AG04449 (cell line): Measurements from ENCODE around the gene N4BP2L1.
"Not testable (repeated sequence)": the region's sequence is repeated elsewhere in the genome, so short reads cannot be mapped to it uniquely, and the experiment has no call there.

Experiments
- CTCF ChIA-PET: fragments of 350-600 bp; formaldehyde crosslinking; extraction: SDS; loops from one replicate; lab custom pipeline; 2021; ENCODE audit warnings: antibody characterized with exemption; lab: Yijun Ruan, JAX
- POLR2A ChIA-PET: fragments of 400-600, 350-600 bp; formaldehyde crosslinking; extraction: SDS; loops from one replicate; lab custom pipeline; 2020; ENCODE audit warnings: antibody characterized with exemption, inconsistent platforms; lab: Yijun Ruan, JAX
- DNase-seq: peaks from one replicate; pipeline ENCODE4 v3.0.0-alpha.2; 2010; ENCODE audit warnings: low read depth, low spot score
- H3K4me3 ChIP-seq: 2 replicates; pipeline ENCODE4 v1.5.1; 2011; ENCODE audit warnings: low read depth, mild to moderate bottlenecking, control low read depth, low read length
- TF ChIP-seq, protein P1 (sequence below): IDR thresholded peaks from one replicate; pipeline ENCODE4 v1.5.1; 2011; ENCODE audit warnings: mild to moderate bottlenecking, moderate library complexity, low read length, control low read depth, inconsistent platforms; ENCODE audit not compliant: insufficient read depth; ENCODE audit errors: missing control alignments

The N4BP2L1 gene

DNA sequence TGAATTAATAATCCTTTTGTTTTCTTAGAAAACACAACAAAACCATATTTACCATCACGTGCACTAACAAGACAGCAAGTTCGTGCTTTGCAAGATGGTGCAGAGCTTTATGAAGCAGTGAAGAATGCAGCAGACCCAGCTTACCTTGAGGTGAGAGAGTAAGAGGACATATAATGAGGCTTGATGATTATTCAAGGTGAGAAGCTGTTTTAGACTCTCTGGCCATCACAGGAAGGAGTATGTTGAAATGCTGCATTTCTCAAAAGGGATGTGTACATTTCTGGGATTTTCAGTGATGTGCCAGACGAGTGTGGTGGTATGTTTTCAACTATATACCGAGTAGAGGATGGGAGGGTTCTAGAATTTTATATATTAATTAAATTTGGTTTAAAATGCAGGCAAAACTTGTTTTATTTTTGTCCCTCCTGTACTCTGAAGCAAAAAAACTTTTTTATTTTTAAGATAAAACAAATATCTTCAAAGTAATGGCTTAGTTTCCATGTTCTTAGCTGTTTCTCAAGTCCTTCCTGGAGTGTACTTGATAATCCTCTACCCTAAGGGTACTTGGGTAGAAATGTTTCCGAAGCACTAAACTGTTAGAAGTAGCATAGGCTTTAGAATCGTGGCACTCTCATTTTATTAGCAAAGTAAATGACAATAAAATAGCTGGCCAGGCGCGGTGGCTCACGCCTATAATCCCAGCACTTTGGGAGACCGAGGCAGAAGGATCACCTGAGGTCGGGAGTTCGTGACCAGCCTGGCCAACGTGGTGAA lies 51.1 kb downstream of the N4BP2L1 start:
- CTCF ChIA-PET: interaction anchor here (1.6 to 2.1 kb wide), 2 partner anchors 32 to 205 kb away, joined by 4 to 5 read pairs; no protein-coding TSS in a partner anchor

DNA sequence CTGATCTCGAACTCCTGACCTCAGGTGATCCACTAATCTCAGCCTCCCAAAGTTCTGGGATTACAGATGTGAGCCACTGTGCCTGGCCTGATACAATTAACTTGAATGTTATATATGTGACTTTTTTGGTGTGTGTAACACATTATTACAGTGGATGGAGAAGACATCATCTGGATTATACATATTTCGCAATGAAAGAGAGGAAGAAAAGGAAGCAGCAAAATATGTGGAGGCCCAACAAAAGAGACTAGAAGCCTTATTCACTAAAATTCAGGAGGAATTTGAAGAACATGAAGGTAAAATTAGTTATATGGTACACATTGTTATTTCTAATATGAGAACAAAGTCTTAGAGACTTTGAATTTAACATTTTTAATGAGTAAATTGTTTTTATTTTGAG lies 57.1 kb downstream of the N4BP2L1 start:
- DNase-seq: no peak
- ChIA-PET POLR2A (no interaction called here), CTCF (no interaction called here)
- TF ChIP-seq, protein P1, sequence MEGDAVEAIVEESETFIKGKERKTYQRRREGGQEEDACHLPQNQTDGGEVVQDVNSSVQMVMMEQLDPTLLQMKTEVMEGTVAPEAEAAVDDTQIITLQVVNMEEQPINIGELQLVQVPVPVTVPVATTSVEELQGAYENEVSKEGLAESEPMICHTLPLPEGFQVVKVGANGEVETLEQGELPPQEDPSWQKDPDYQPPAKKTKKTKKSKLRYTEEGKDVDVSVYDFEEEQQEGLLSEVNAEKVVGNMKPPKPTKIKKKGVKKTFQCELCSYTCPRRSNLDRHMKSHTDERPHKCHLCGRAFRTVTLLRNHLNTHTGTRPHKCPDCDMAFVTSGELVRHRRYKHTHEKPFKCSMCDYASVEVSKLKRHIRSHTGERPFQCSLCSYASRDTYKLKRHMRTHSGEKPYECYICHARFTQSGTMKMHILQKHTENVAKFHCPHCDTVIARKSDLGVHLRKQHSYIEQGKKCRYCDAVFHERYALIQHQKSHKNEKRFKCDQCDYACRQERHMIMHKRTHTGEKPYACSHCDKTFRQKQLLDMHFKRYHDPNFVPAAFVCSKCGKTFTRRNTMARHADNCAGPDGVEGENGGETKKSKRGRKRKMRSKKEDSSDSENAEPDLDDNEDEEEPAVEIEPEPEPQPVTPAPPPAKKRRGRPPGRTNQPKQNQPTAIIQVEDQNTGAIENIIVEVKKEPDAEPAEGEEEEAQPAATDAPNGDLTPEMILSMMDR: no peak
- no peak overlapping the region for H3K4me3 ChIP-seq

More for the DNA sequence above, 51.1 kb downstream of the N4BP2L1 start:
- POLR2A ChIA-PET: no interaction called here
- TF ChIP-seq, protein P1: no peak
- no peak overlapping the region for H3K4me3 ChIP-seq
- no peak for DNase-seq

DNA sequence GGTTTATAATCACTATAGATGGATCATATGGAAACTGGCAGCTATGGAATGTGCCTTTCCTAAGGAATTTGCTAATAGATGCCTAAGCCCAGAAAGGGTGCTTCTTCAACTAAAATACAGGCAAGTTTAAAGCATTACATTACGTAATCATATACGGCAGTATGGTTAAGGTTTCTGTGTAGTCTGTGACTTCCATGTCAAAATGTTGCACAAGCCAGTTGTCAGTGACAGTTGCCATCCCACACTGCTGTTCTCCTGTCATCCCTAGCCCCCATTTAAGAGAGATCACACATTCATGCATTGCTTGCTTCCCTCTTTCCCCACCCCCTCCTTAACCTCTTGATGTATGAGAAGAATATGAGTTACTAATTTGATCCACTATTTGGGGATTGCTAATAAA lies 65.4 kb downstream of the N4BP2L1 start:
- TF ChIP-seq, protein P1: no peak
- DNase-seq: no peak
- ChIA-PET CTCF (interaction anchor here (1.4 kb wide), 1 partner anchor 11 kb away, joined by 3 read pairs; no protein-coding TSS in a partner anchor), POLR2A (no interaction called here)
- no peak overlapping the region for H3K4me3 ChIP-seq

DNA sequence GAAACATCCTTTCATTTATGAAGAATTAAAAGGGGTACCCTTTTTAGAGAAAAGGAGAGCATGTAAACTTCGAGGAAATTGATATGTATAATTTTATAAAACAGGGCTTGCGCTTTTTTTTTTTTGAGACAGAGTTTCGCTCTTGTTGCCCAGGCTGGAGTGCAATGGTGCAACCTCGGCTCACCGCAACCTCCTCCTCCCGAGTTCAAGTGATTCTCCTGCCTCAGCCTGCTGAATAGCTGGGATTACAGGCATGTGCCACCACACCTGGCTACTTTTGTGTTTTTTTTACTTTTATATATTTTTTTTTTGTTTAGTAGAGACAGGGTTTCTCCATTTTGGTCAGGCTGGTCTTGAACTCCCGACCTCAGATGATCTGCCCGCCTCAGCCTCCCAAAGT lies 72.0 kb downstream of the N4BP2L1 start:
- POLR2A ChIA-PET: interaction anchor here (0.7 kb wide), 1 partner anchor 72 kb away, joined by 5 read pairs; the partner anchor contains the start of gene N4BP2L1
- CTCF ChIA-PET: not testable (repeated sequence)

DNA sequence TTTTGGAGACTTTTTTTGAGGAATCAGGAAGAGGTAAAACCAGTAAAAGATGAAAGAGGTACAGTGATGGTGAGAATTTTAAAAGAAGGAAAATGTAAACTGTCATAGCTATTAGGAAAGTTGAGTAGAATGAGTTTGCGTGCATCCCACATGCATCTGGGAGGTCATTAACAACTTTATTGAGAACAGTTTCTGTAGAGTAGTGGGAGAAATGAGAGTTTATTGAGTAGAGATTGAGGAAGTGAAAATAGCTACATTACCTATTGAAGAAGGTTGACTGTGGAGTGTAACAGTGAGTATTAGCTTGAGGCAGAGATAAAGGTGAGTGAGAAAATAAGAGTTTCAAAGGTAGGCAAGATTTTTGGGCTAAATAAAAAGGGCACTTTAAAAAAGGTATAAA lies 73.9 kb downstream of the N4BP2L1 start:
- CTCF ChIA-PET: no interaction called here
- TF ChIP-seq, protein P1: no peak
- no peak overlapping the region for H3K4me3 ChIP-seq
- POLR2A ChIA-PET: no interaction called here
- no peak for DNase-seq

More for the DNA sequence above, 72.0 kb downstream of the N4BP2L1 start:
- DNase-seq, H3K4me3 ChIP-seq: not testable (repeated sequence)

DNA sequence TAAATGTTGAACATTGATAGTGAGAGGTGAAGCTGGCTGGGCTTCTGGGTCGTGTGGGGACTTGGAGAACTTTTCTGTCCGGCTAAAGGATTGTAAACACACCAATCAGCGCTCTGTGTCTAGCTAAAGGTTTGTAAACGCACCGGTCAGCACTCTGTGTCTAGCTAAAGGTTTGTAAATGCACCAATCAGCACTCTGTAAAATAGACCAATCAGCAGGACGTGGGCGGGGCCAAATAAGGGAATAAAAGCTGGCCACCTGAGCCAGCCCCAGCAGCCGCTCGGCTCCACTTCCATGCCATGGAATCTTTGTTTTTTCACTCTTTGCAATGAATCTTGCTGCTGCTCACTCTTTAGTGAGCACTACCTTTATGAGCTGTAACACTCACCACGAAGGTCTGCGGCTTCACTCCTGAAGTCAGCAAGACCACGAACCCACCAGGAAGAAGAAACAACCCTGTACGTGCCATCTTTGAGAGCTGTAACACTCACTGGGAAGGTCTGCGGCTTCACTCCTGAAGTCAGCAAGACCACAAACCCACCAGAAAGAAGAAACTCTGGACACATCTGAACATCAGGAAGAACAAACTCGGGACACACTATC lies 77.0 kb downstream of the N4BP2L1 start:
- DNase-seq, H3K4me3 ChIP-seq, POLR2A ChIA-PET: not testable (repeated sequence)
- CTCF ChIA-PET: interaction anchor here (0.9 kb wide), 1 partner anchor 12 kb away, joined by 3 read pairs; no protein-coding TSS in a partner anchor
